HEK293 (cell line): ENCODE measurements around the gene HLF.

Source experiments
- CTCF ChIA-PET: fragments of 350-600 bp; formaldehyde crosslinking; extraction: SDS; loops from one replicate; lab custom pipeline; 2021; ENCODE audit warnings: antibody characterized with exemption; lab: Yijun Ruan, JAX
- POLR2A ChIA-PET: fragments of 300-600 bp; formaldehyde crosslinking; extraction: SDS; loops from one replicate; lab custom pipeline; 2020; ENCODE audit warnings: antibody characterized with exemption, inconsistent platforms; lab: Yijun Ruan, JAX
- H3K27ac ChIP-seq: fragments of 200-500 bp; sonication (Bioruptor generic); 2 replicates; pipeline ENCODE4 v1.5.1; 2014; ENCODE audit warnings: low read depth, low read length, control low read depth, inconsistent platforms; ENCODE audit errors: extremely low read depth
- H3K36me3 ChIP-seq, 2 experiments: fragments of 200-500 bp in 1 of 2; sonication (Bioruptor generic) in 1 of 2; 1 replicate in 1 of 2; 2 replicates in 1 of 2; pipeline ENCODE4 v1.5.1; 2014 to 2017; ENCODE audit warnings: inconsistent platforms in 2 of 2, low read length in 2 of 2; ENCODE audit not compliant: control insufficient read depth in 2 of 2, insufficient read depth in 1 of 2
- H3K4me1 ChIP-seq: fragments of 200-500 bp; sonication (Bioruptor generic); 2 replicates; pipeline ENCODE4 v1.5.1; 2014; ENCODE audit warnings: mild to moderate bottlenecking, low read length, inconsistent platforms; ENCODE audit not compliant: control insufficient read depth, insufficient read depth
- H3K4me3 ChIP-seq: 2 replicates; pipeline ENCODE4 v1.5.1; 2011; ENCODE audit warnings: low read depth, mild to moderate bottlenecking, control low read depth, low read length, moderate library complexity
- H3K9me3 ChIP-seq: fragments of 200-500 bp; sonication (Bioruptor generic); 2 replicates; pipeline ENCODE4 v1.5.1; 2014; ENCODE audit warnings: low read depth, low read length, inconsistent platforms; ENCODE audit not compliant: control insufficient read depth, insufficient read depth
- BCL11B ChIP-seq: fragments of 450-650 bp; formaldehyde crosslinking; IDR thresholded peaks from 2 replicates; pipeline ENCODE4 v1.5.1; 2016; ENCODE audit warnings: low read depth, missing biosample characterization, missing genetic modification characterization
- HOXC10 ChIP-seq: sonication (generic); formaldehyde crosslinking; IDR thresholded peaks from 2 replicates; pipeline ENCODE4 v1.8.1; 2023; ENCODE audit warnings: mild to moderate bottlenecking, missing genetic modification reagents
- KLF1 ChIP-seq: fragments of 450-650 bp; formaldehyde crosslinking; IDR thresholded peaks from 2 replicates; pipeline ENCODE4 v1.5.1; 2016; ENCODE audit warnings: missing biosample characterization, missing genetic modification characterization
- SALL2 ChIP-seq: fragments of 450-650 bp; formaldehyde crosslinking; IDR thresholded peaks from 2 replicates; pipeline ENCODE4 v1.5.0; 2017; ENCODE audit warnings: missing biosample characterization, mild to moderate bottlenecking, missing genetic modification characterization, borderline replicate concordance
- TRIM28 ChIP-seq: IDR thresholded peaks from 2 replicates; pipeline ENCODE4 v1.6.1; 2011; ENCODE audit warnings: low read length, control low read depth, borderline replicate concordance
- ZEB2 ChIP-seq: fragments of 450-650 bp; formaldehyde crosslinking; IDR thresholded peaks from 2 replicates; pipeline ENCODE4 v1.5.1; 2016; ENCODE audit warnings: missing biosample characterization, missing genetic modification characterization
- ZNF133 ChIP-seq: fragments of 450-650 bp; formaldehyde crosslinking; IDR thresholded peaks from 2 replicates; pipeline ENCODE4 v1.5.1; 2016; ENCODE audit warnings: missing biosample characterization, missing genetic modification characterization
- ZNF155 ChIP-seq: fragments of 450-650 bp; formaldehyde crosslinking; IDR thresholded peaks from 2 replicates; pipeline ENCODE4 v1.5.1; 2016; ENCODE audit warnings: missing biosample characterization, missing genetic modification characterization
- ZNF24 ChIP-seq: fragments of 450-650 bp; formaldehyde crosslinking; IDR thresholded peaks from 2 replicates; pipeline ENCODE4 v1.5.1; 2016; ENCODE audit warnings: missing biosample characterization, missing genetic modification characterization
- ZNF248 ChIP-seq: fragments of 450-650 bp; formaldehyde crosslinking; IDR thresholded peaks from 2 replicates; pipeline ENCODE4 v1.5.1; 2017; ENCODE audit warnings: missing biosample characterization, missing genetic modification characterization
- ZNF341 ChIP-seq: fragments of 450-650 bp; formaldehyde crosslinking; IDR thresholded peaks from 2 replicates; pipeline ENCODE4; 2016; ENCODE audit warnings: low read depth, missing biosample characterization, missing genetic modification characterization
- ZNF521 ChIP-seq: fragments of 450-650 bp; formaldehyde crosslinking; IDR thresholded peaks from 2 replicates; pipeline ENCODE4 v1.5.1; 2017; ENCODE audit warnings: missing biosample characterization, mild to moderate bottlenecking, missing genetic modification characterization
- ZNF629 ChIP-seq: fragments of 450-650 bp; formaldehyde crosslinking; IDR thresholded peaks from 2 replicates; pipeline ENCODE4 v1.5.1; 2017; ENCODE audit warnings: missing biosample characterization, missing genetic modification characterization
- ZSCAN30 ChIP-seq: fragments of 450-650 bp; IDR thresholded peaks from 2 replicates; pipeline ENCODE4 v1.5.1; 2018; ENCODE audit warnings: missing biosample characterization, mild to moderate bottlenecking, missing genetic modification characterization, moderate library complexity
- ZXDB ChIP-seq: fragments of 450-650 bp; formaldehyde crosslinking; IDR thresholded peaks from 2 replicates; pipeline ENCODE4 v1.5.1; 2016; ENCODE audit warnings: missing biosample characterization, missing genetic modification characterization
- TF ChIP-seq, protein P1 (sequence below): fragments of 450-650 bp; formaldehyde crosslinking; conservative IDR thresholded peaks from 2 replicates; pipeline ENCODE4 v1.5.1; 2016; ENCODE audit warnings: low read depth, missing biosample characterization, missing genetic modification characterization
- TF ChIP-seq, protein P2 (sequence below): fragments of 450-650 bp; formaldehyde crosslinking; IDR thresholded peaks from 2 replicates; pipeline ENCODE4 v1.5.1; 2016; ENCODE audit warnings: missing biosample characterization, missing genetic modification characterization
- TF ChIP-seq, protein P3 (sequence below): fragments of 450-650 bp; formaldehyde crosslinking; IDR thresholded peaks from 2 replicates; pipeline ENCODE4 v1.5.1; 2017; ENCODE audit warnings: missing biosample characterization, missing genetic modification characterization
- TF ChIP-seq, protein P4 (sequence below): fragments of 450-650 bp; formaldehyde crosslinking; IDR thresholded peaks from 2 replicates; pipeline ENCODE4 v1.5.1; 2016; ENCODE audit warnings: missing biosample characterization, missing genetic modification characterization
- TF ChIP-seq, protein P5 (sequence below): fragments of 450-650 bp; formaldehyde crosslinking; IDR thresholded peaks from 2 replicates; pipeline ENCODE4 v1.5.1; 2016; ENCODE audit warnings: missing biosample characterization, missing genetic modification characterization
- TF ChIP-seq, protein P6 (sequence below): fragments of 450-650 bp; formaldehyde crosslinking; IDR thresholded peaks from 2 replicates; pipeline ENCODE4 v1.5.1; 2017; ENCODE audit warnings: missing biosample characterization, missing genetic modification characterization

Gene HLF

DNA sequence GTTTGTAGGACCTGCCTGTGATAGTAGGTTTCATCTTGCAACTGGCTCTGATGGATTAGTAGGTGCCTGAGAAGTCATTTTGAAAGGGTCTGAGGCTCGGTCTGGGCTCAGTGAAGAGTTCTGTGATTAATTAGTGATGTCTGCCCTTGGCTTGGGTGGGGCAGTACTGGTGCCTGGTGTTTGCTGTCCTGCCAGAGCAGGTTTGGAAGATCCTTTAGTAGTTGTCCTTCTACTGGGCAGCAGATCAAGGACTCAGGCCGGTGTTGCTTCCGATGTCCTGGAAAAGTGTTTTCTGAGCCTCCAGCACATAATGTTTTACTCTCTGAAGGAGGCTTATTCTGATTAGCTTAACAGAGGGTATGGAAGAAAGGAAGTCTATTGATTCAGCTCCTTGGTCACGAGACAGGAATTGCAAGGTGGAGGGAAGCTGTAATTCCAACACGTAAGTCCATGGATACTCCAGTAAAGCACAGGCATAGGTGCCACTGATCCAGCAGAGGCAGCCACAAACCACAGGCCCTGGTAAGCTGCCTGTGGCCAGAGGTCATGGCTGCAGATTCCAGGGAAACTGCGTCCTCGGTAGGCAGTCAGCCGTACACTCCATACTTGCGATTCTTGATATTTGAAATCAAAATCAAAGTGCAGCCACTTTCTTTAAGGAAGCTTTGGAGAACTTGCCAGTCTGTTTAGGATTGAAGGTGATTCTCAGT, 18.7 kb downstream of the HLF start:
- CTCF ChIA-PET = interaction anchor here (0.6 to 2.1 kb wide), 3 partner anchors 11 to 13 kb away, joined by 3 to 6 read pairs (median 4); no protein-coding TSS in a partner anchor
- H3K4me1 ChIP-seq = no peaks in the 10 kb centered on the region
- H3K36me3 ChIP-seq = no peaks in the 10 kb centered on the region
- no peak overlapping the region for H3K27ac ChIP-seq
- no peaks in the 10 kb centered on the region; the same call in 1 of the 2 replicates for H3K9me3 ChIP-seq
- POLR2A ChIA-PET = no interaction called here
- TF ChIP-seq, protein P1, sequence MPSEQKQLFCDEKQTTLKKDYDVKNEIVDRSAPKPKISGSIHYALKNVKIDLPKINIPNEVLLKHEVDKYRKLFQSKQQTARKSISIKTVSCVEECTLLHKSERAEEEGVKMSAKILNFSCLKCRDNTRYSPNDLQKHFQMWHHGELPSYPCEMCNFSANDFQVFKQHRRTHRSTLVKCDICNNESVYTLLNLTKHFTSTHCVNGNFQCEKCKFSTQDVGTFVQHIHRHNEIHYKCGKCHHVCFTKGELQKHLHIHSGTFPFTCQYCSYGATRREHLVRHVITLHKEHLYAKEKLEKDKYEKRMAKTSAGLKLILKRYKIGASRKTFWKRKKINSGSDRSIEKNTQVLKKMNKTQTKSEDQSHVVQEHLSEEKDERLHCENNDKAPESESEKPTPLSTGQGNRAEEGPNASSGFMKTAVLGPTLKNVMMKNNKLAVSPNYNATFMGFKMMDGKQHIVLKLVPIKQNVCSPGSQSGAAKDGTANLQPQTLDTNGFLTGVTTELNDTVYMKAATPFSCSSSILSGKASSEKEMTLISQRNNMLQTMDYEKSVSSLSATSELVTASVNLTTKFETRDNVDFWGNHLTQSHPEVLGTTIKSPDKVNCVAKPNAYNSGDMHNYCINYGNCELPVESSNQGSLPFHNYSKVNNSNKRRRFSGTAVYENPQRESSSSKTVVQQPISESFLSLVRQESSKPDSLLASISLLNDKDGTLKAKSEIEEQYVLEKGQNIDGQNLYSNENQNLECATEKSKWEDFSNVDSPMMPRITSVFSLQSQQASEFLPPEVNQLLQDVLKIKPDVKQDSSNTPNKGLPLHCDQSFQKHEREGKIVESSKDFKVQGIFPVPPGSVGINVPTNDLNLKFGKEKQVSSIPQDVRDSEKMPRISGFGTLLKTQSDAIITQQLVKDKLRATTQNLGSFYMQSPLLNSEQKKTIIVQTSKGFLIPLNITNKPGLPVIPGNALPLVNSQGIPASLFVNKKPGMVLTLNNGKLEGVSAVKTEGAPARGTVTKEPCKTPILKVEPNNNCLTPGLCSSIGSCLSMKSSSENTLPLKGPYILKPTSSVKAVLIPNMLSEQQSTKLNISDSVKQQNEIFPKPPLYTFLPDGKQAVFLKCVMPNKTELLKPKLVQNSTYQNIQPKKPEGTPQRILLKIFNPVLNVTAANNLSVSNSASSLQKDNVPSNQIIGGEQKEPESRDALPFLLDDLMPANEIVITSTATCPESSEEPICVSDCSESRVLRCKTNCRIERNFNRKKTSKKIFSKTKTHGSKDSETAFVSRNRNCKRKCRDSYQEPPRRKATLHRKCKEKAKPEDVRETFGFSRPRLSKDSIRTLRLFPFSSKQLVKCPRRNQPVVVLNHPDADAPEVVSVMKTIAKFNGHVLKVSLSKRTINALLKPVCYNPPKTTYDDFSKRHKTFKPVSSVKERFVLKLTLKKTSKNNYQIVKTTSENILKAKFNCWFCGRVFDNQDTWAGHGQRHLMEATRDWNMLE (tag by site-specific recombination) = no peak
- no peak for TF ChIP-seq ZNF24
- TF ChIP-seq, protein P2, sequence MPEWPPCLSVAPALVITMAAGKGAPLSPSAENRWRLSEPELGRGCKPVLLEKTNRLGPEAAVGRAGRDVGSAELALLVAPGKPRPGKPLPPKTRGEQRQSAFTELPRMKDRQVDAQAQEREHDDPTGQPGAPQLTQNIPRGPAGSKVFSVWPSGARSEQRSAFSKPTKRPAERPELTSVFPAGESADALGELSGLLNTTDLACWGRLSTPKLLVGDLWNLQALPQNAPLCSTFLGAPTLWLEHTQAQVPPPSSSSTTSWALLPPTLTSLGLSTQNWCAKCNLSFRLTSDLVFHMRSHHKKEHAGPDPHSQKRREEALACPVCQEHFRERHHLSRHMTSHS (tag by site-specific recombination) = no peak
- TF ChIP-seq ZXDB (tag by site-specific recombination) = no peak
- TF ChIP-seq ZNF155 (tag by site-specific recombination) = no peak
- no peak for TF ChIP-seq TRIM28
- TF ChIP-seq, protein P3, sequence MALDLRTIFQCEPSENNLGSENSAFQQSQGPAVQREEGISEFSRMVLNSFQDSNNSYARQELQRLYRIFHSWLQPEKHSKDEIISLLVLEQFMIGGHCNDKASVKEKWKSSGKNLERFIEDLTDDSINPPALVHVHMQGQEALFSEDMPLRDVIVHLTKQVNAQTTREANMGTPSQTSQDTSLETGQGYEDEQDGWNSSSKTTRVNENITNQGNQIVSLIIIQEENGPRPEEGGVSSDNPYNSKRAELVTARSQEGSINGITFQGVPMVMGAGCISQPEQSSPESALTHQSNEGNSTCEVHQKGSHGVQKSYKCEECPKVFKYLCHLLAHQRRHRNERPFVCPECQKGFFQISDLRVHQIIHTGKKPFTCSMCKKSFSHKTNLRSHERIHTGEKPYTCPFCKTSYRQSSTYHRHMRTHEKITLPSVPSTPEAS (tag by site-specific recombination) = no peak
- TF ChIP-seq ZNF521 (tag by site-specific recombination) = no peak
- TF ChIP-seq ZSCAN30 = no peak
- H3K4me3 ChIP-seq = no peak overlapping the region

DNA sequence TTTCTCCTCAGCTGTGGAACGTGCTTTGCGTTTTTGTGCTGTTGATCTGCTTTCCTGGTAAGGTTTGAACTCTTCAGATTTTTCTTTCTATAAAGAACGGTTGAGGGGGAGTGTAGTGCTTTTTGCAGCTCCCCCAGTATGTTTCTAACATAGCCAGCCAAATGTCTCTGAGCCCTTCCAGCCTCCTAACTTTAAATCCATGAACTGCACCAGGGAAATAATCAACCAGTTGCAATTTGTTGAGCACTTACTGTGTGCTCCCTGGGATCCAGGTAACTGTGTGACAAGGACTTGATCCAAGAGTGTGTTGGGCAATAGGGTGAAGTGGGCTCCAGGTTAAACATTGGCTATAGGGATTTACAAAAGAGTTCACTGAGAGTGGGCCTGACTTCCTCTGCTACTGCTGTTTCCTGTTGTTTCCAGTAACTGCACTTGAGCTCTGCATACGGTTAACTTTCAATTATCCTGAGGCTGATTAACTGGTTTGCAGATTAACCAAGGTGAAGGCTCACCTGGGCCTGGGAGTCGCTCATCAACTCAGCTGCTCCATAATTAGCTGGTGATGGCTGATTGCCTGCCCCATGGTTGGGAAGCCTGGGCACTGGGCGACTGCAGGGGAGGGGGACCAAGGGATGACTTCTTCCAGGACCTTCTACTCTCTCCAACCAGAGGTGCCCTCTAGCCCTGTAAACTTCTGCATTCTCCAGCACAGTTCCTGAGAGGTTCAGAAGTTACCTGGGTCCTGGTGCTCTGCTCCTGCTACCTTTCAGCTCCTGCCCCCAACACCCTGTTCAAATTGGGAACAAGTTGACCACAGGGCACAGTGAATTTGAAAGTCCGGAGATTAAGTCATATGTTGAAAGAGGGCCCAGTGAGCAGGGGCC, 19.5 kb downstream of the HLF start:
- H3K4me1 ChIP-seq = no peaks in the 10 kb centered on the region
- H3K27ac ChIP-seq = no peak overlapping the region
- ChIA-PET CTCF (interaction anchor here (0.6 to 2.1 kb wide), 4 partner anchors 10 to 230 kb away, joined by 3 to 6 read pairs (median 4); no protein-coding TSS in a partner anchor), POLR2A (no interaction called here)
- no peaks in the 10 kb centered on the region for H3K36me3 ChIP-seq
- H3K4me3 ChIP-seq = no peak overlapping the region
- no peaks in the 10 kb centered on the region; the same call in 1 of the 2 replicates for H3K9me3 ChIP-seq
- TF ChIP-seq, protein P4, sequence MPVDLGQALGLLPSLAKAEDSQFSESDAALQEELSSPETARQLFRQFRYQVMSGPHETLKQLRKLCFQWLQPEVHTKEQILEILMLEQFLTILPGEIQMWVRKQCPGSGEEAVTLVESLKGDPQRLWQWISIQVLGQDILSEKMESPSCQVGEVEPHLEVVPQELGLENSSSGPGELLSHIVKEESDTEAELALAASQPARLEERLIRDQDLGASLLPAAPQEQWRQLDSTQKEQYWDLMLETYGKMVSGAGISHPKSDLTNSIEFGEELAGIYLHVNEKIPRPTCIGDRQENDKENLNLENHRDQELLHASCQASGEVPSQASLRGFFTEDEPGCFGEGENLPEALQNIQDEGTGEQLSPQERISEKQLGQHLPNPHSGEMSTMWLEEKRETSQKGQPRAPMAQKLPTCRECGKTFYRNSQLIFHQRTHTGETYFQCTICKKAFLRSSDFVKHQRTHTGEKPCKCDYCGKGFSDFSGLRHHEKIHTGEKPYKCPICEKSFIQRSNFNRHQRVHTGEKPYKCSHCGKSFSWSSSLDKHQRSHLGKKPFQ (tag by site-specific recombination) = no peak
- TF ChIP-seq HOXC10 = no peak
- no peak for TF ChIP-seq SALL2
- TF ChIP-seq, protein P5, sequence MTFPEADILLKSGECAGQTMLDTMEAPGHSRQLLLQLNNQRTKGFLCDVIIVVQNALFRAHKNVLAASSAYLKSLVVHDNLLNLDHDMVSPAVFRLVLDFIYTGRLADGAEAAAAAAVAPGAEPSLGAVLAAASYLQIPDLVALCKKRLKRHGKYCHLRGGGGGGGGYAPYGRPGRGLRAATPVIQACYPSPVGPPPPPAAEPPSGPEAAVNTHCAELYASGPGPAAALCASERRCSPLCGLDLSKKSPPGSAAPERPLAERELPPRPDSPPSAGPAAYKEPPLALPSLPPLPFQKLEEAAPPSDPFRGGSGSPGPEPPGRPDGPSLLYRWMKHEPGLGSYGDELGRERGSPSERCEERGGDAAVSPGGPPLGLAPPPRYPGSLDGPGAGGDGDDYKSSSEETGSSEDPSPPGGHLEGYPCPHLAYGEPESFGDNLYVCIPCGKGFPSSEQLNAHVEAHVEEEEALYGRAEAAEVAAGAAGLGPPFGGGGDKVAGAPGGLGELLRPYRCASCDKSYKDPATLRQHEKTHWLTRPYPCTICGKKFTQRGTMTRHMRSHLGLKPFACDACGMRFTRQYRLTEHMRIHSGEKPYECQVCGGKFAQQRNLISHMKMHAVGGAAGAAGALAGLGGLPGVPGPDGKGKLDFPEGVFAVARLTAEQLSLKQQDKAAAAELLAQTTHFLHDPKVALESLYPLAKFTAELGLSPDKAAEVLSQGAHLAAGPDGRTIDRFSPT (tag by site-specific recombination) = no peak
- TF ChIP-seq ZNF248 (tag by site-specific recombination) = no peak
- TF ChIP-seq BCL11B (tag by site-specific recombination) = no peak
- no peak for TF ChIP-seq KLF1
- TF ChIP-seq ZNF341 = no peak
- TF ChIP-seq, protein P6, sequence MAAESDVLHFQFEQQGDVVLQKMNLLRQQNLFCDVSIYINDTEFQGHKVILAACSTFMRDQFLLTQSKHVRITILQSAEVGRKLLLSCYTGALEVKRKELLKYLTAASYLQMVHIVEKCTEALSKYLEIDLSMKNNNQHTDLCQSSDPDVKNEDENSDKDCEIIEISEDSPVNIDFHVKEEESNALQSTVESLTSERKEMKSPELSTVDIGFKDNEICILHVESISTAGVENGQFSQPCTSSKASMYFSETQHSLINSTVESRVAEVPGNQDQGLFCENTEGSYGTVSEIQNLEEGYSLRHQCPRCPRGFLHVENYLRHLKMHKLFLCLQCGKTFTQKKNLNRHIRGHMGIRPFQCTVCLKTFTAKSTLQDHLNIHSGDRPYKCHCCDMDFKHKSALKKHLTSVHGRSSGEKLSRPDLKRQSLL (tag by site-specific recombination) = no peak
- no peak for TF ChIP-seq ZNF629 (tag by site-specific recombination)
- TF ChIP-seq ZEB2 = no peak
- no peak for TF ChIP-seq ZNF133 (tag by site-specific recombination)
